HT1080 (cell line): ENCODE data around the gene B3GALT4. TPM values are rescaled to one million over a fixed set of nuclear protein-coding genes. Genes with fewer than 3 reads are reported as not detected.
A peak's percentile ranks its signal among the peaks of the same experiment; 100 is the strongest.
"Not testable (repeated sequence)": the region's sequence is repeated elsewhere in the genome, so short reads cannot be mapped to it uniquely, and the experiment has no call there.

Source experiments
- DNase-seq: peaks from one replicate; pipeline ENCODE4 v3.0.0-alpha.2; 2015; ENCODE audit warnings: low read depth
- total RNA-seq: library from RNA; depleted of rRNA; stranded (reverse); fragments of >200 nt; shearing (Covaris generic); gene quantifications from 2 replicates; pipeline ENCODE4 v1.2.3, GENCODE V29; 2014

B3GALT4 gene
- total RNA-seq, 1 experiment from 2014 or later = 1.2 TPM

DNA sequence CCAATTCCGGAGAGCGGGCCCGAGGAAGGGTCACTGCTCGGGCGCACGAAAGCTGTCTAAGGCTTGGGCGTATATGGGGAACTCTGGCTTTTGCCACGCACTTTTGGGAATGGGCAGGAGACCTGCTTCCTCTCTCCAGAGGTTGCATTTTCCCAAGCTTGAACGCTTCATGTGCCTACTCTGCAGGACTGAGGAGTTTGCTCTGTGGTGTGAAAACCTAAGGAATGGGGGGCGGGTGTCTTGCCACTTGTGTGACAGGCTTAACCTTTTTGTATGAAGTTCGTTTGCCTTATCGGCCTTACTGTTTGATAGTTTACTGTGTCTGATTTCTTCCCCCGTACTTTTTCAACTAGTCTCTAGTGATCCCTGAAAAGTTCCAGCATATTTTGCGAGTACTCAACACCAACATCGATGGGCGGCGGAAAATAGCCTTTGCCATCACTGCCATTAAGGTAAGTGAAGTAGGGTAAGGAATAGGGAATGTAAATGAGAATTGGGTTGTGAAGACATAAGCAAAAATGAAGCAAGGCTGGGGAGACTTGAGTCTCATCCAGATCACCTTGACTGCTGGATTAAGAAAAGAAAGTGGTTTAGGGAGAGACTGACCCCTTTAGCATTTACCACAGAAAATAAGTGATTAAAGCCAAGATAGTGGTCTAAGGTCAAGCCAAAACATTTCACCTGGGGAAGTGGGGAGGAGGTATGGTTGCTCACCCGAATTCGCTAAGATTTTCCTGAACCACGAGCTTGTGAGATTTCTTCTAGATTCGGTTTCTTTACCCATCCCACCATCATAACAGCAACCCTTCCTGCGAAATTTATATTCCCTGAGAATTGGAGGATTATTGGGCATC is 4.4 kb upstream of the B3GALT4 start:
- no peak for DNase-seq

DNA sequence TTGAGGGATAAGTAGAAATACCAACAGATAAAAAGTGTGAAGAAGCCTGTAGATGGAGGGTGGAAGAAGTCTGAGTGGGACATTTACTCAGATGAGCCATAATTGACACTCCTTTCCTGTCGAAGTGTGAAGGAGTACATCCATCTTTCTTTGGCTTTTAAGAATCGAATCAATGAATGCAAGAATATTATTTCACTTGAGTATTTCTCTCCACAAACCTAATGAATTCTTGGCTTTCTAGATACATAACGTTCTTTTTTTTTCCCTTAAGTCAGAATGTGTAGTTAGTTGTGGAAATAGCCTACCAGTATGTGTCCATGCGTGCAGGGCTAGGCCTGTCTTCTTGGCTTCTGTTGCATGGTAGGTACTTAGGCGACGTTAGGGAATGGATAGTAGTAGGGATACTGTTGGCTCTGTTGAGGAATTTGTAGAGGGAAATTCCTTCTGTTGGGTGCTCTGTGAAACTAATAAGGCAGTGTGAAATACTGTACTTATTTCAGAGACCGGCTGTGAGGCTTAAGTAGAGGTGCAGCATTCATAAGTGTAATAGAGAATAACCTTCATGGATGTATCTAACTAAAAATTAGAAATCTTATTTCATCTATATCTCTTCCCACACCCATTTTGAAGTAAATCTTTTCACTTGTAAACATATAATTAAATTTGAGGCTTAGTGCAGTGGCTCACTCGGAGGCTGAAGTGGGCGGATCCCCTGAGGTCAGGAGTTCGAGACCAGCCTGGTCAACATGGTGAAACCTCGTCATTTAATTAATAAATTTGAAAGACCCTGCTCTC is 3.6 kb upstream of the B3GALT4 start:
- no peak for DNase-seq

DNA sequence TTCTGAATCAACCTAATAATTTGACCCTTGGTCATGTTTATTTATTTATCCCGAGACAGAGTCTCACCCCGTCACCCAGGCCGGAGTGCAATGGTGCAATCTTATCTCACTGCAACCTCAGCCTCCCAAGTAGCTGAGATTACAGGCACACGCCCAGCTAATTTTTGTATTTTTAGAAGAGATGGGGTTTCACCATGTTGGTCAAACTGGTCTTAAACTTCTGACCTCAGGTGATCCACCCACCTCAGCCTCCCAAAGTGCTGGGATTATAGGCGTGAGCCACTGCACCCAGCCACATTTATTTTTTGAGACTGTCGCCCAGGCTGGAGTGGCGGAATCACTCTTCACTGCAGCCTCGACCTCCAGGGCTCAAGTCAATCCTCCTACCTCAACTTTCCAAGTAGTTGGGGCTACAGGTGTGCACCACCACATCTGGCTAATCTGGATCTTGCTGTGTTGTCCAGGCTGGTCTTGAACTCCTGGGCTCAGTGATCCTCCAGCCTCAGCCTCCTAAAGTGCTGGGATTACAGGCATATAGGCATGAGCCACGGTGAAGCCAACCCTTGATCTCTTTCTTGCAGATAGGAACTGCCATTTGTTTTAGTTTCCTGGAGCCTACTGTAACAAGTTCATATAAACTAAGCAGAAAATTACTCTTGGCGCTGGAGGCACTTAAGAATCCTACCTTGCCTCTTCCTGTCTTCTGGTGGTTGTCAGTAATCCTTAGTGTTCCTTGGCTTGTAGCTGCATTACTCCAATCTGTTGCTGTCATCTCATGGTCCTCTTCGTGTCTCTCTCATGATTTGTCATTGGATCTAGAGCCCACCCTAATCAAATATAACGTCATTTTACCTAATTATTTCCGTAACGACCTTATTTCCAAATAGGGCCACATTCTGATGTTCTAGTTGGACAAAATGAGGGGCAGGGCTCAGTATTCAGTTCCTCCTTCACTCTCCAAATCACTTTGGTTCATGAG is 2.7 kb upstream of the B3GALT4 start:
- peak; percentile 19 for DNase-seq

DNA sequence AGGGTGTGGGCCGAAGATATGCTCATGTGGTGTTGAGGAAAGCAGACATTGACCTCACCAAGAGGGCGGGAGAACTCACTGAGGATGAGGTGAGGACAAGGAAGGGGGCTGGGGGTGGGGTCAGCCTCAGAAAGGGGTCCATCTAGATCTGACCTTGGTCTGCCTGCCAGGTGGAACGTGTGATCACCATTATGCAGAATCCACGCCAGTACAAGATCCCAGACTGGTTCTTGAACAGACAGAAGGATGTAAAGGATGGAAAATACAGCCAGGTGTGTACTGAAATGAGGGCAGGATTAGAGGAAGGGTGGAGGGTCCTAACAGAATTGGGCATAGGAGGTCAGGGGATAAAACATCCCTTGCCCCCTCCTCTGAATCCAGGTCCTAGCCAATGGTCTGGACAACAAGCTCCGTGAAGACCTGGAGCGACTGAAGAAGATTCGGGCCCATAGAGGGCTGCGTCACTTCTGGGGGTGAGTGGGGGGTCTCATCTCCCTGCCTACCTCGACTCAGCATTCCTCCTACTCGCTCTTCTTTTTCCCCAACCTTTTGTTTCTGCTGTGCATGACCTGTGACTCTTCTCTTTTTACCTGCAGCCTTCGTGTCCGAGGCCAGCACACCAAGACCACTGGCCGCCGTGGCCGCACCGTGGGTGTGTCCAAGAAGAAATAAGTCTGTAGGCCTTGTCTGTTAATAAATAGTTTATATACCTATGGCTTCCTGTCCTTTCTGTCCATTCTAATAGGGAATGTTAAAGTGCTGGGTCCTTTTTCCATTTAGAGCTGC is 935 bp upstream of the B3GALT4 start:
- DNase-seq = not testable (repeated sequence)

DNA sequence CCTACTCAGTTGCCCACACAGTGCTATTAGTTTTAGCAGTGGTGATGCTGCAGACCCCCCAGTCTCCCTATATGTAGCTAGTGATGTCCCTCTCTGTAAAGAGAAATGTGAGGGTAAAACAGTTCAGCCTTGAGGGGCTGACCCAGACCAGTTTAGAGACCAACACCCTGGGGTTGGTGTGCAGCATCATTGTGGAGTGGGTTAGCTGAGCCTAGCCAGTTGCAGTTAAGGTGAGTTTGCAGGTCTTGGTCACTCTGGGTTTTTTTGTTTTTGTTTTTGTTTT is 401 bp upstream of the B3GALT4 start:
- no peak for DNase-seq

DNA sequence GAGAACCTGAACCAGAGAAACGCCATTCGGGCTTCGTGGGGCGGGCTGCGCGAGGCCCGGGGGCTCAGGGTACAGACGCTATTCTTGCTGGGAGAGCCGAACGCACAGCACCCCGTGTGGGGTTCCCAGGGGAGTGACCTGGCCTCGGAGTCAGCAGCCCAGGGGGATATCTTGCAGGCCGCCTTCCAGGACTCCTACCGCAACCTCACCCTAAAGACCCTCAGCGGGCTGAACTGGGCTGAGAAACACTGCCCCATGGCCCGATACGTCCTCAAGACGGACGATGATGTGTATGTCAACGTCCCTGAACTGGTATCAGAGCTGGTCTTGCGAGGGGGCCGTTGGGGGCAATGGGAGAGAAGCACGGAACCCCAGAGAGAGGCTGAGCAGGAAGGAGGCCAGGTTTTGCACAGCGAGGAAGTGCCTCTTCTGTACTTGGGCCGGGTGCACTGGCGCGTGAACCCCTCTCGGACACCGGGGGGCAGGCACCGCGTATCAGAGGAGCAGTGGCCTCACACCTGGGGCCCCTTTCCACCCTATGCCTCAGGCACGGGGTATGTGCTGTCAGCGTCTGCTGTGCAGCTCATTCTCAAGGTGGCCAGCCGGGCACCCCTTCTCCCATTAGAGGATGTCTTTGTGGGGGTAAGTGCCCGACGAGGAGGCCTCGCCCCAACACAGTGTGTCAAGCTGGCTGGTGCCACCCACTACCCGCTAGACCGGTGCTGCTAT is 904 bp downstream of the B3GALT4 start:
- peak; percentile 49 for DNase-seq

DNA sequence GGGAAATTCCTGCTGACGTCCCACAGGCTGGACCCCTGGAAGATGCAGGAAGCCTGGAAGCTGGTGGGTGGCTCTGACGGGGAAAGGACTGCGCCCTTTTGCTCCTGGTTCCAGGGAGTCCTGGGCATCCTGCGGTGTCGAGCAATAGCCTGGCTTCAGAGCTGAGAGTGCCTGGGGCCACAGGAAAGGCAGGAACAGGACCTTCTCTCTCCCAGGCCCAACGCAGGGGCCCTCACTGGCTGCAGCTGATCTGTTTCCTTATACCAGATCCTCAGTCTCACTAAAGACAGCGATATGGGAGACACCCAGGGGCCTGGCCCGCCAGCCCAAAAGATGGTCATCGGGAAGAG is 1.4 kb downstream of the B3GALT4 start:
- no peak for DNase-seq

- no peak for DNase-seq
Observed at GRCh38 chr6:33278810-33279209, 1.9 kb downstream of the B3GALT4 start.

GRCh38 chr6:33279257-33279695 is 2.4 kb downstream of the B3GALT4 start:
- DNase-seq = no peak

- DNase-seq = peak; percentile 81
Observed at GRCh38 chr6:33279971-33280511, 3.1 kb downstream of the B3GALT4 start.

GRCh38 chr6:33280539-33280938 is 3.6 kb downstream of the B3GALT4 start:
- no peak for DNase-seq

GRCh38 chr6:33285214-33285613 is 8.3 kb downstream of the B3GALT4 start:
- not testable (repeated sequence) for DNase-seq

GRCh38 chr6:33286946-33287914 is 10.3 kb downstream of the B3GALT4 start:
- DNase-seq = no peak

GRCh38 chr6:33288141-33288920 is 11.4 kb downstream of the B3GALT4 start:
- no peak for DNase-seq

DNA sequence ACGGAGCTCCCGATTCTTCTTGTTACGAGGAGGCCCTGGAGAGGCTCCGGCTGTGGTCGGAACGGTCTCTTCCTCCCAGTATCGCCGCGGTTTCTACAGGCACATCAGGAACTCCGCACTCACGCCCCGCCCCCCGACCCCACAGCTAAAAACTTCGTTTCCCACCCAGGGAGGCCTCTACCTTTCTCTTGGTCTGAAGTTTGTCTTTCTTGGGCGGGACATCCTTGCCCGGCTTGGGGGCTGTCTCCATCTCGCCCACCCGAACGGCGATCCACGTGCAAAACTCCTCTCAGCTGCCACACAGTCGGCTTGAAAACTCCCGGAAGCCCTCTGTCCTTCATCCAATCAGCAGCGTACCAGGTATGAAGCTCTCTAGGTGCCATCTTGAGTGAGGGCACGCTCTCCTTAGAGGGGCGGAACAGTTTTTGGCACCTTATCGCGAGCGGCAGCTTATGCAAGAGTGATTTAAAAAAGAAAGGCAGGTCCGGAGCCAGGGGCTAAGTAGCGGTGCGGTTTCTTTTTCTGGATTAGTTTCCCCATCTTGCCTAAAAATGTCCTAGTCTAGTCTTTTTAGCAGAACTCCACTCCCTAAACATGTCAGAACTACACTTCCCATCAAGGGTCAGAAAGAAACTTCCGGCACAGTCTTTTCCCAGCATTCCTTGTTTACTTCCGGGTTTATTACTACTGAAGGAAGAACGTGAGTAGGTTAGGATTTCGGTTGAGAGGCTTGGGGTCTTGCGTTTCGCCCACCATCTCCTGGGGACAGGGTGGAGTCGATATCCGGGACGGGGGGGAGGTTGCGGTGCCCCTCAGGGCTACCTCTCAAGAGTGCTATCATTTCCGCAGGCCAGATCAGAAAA is 12.2 kb downstream of the B3GALT4 start, which contains the start of the genes PFDN6 and WDR46:
Gene PFDN6, plus strand, starts transcription at position 681 of the 863 bp plus-strand sequence. CDS start 256 bp downstream, outside the sequence.
Gene WDR46, minus strand, starts transcription at position 319 of the 863 bp plus-strand sequence. Its CDS starts 69 bp downstream, at position 250.
- DNase-seq = peak; percentile 89

DNA sequence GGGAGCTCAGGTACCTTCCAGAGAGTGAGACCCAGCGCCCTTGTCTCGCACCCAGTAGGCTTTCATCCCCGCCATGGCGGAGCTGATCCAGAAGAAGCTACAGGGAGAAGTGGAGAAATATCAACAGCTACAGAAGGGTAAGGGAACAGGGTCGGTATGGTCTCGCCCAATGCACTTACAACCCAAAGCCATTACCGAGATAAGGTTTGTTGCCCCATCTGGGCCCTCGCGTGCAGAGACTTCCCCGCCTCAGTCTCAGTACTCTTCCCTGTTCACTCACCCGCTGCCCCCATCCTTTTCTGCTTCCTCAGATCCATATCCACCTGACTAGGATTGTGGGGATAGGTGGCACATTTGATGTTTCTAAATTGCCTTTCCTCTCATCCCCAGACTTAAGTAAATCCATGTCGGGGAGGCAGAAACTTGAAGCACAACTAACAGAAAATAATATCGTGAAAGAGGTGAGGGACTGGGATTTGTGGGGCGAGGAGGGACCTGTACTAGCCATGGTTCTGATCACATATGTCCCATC is 12.9 kb downstream of the B3GALT4 start:
- no peak for DNase-seq
